ENCODE measurements around the gene MRPS33.
A peak's percentile ranks its signal among the peaks of the same experiment; 100 is the strongest.

Gene MRPS33

DNA sequence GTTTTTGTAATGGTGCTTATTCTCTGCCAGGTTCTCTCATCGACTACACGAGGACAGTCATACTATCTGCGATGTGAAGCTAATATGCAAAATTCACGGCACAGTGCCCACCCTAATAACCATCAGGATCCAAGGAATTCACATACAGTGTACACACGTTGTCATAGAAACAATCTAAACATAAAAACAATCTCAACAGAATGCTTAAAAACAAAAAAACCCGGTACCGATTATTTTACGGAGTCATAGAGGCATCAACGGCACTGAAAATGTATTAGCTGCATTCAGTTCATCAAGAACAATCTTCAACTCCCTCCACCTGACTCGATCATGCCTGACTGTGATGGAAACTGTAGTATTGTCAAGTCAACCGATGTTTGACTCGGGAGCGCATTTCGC, 628 bp downstream of the MRPS33 start:
- Histone ChIP-seq H4K20me1 (ENCODE audit: control insufficient read depth, insufficient read depth, low read depth, low read length) (no peaks in the 10 kb centered on the region), H3K79me2 (ENCODE audit: control insufficient read depth, low read length) (peaks cover 44% of the 10 kb centered on the region), H3K4me2 (ENCODE audit: low read length) (peak overlapping the region; percentile 82), H3K36me3 (ENCODE audit: control insufficient read depth, low read length) (peaks cover 37% of the 10 kb centered on the region), H3K27me3 (ENCODE audit: control insufficient read depth, low read length) (peaks cover 3% of the 10 kb centered on the region; the same call in 1 of the 2 replicates), H3K4me1 (ENCODE audit: control insufficient read depth, low read length) (peaks cover 27% of the 10 kb centered on the region), H3K4me3 (ENCODE audit: low read length) (peak overlapping the region; percentile 91), H3K27ac (ENCODE audit: low read depth, low read length) (peak overlapping the region; percentile 61), H3K9me2 (replicated peaks; ENCODE audit: control insufficient read depth, low read length) (no peaks in the 10 kb centered on the region), H3K9me3 (ENCODE audit: control insufficient read depth, insufficient read depth, low read length) (no peaks in the 10 kb centered on the region), H3F3A (ENCODE audit: control insufficient read depth, insufficient read depth) (0 out of 2 replicates have a peak, but pooled peaks cover 3% of the 10 kb centered on the region)
- TF ChIP-seq, protein P1, sequence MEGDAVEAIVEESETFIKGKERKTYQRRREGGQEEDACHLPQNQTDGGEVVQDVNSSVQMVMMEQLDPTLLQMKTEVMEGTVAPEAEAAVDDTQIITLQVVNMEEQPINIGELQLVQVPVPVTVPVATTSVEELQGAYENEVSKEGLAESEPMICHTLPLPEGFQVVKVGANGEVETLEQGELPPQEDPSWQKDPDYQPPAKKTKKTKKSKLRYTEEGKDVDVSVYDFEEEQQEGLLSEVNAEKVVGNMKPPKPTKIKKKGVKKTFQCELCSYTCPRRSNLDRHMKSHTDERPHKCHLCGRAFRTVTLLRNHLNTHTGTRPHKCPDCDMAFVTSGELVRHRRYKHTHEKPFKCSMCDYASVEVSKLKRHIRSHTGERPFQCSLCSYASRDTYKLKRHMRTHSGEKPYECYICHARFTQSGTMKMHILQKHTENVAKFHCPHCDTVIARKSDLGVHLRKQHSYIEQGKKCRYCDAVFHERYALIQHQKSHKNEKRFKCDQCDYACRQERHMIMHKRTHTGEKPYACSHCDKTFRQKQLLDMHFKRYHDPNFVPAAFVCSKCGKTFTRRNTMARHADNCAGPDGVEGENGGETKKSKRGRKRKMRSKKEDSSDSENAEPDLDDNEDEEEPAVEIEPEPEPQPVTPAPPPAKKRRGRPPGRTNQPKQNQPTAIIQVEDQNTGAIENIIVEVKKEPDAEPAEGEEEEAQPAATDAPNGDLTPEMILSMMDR (IDR thresholded peaks at IDR 0.05; ENCODE audit: low read depth, low read length, poor library complexity, severe bottlenecking) = no peak
- TF ChIP-seq EZH2phosphoT487 (IDR thresholded peaks at IDR 0.05; ENCODE audit: borderline replicate concordance, low read length) = no peak

DNA sequence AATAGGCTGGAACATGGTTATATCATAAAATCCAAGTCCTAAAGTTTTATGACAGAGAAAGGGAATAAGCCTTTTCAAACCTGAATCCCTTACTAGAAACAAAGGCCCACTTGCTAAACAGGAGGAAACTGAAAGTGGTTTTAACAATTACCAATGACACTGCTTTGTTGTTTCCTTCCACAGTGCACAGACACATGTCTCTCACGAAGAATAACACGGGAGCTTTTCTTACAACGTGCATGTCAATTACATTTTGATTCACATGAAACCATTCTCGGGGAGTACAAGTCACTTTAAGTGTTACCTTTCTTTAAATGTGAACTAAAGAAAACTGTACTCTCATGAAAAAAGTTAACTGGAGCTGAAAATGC, 1.4 kb downstream of the MRPS33 start:
- Histone ChIP-seq H3K79me2 (ENCODE audit: control insufficient read depth, low read length) (peaks cover 44% of the 10 kb centered on the region), H3K4me1 (ENCODE audit: control insufficient read depth, low read length) (peaks cover 27% of the 10 kb centered on the region), H3K27me3 (ENCODE audit: control insufficient read depth, low read length) (peaks cover under 1% of the 10 kb centered on the region; the same call in 1 of the 2 replicates), H3K27ac (ENCODE audit: low read depth, low read length) (no peak overlapping the region), H3K9me2 (replicated peaks; ENCODE audit: control insufficient read depth, low read length) (no peaks in the 10 kb centered on the region), H4K20me1 (ENCODE audit: control insufficient read depth, insufficient read depth, low read depth, low read length) (no peaks in the 10 kb centered on the region), H3K4me2 (ENCODE audit: low read length) (peak overlapping the region; percentile 82), H3K9me3 (ENCODE audit: control insufficient read depth, insufficient read depth, low read length) (no peaks in the 10 kb centered on the region), H3K4me3 (ENCODE audit: low read length) (peak overlapping the region; percentile 91), H3F3A (ENCODE audit: control insufficient read depth, insufficient read depth) (0 out of 2 replicates have a peak, but pooled peaks cover 3% of the 10 kb centered on the region), H3K36me3 (ENCODE audit: control insufficient read depth, low read length) (peaks cover 39% of the 10 kb centered on the region)
- no peak for TF ChIP-seq EZH2phosphoT487 (IDR thresholded peaks at IDR 0.05; ENCODE audit: borderline replicate concordance, low read length)
- TF ChIP-seq, protein P1 (IDR thresholded peaks at IDR 0.05; ENCODE audit: low read depth, low read length, poor library complexity, severe bottlenecking) = no peak

DNA sequence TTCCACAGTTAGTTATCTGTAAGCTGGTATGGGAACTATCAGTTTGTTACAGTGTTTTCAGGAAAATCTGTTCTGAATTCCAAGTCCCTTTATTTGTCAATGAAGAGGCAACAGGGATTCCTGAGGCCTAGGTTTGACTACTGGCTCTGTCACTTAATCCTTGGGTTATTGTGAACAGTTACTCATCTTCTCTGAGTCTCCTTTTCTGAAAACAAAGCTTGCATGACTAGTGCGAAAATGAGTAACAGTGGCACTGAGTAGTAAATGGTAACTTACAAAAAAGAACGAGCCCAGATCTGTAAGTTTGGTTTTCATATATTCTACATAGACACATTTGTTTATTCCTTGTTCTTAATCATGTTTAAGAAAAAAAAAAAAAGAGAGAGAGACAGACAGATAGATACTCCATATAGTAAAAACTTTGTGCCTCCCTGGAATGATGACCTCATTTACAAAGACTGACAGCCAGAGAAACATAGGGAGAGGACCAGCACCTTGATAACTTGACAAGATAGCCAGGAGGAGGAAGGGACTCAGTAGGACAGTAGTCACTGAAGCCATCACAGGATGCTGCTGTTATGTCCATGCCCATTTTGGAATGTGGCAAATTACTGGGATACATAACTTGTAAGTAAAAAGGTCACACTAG, 1.9 kb downstream of the MRPS33 start:
- Histone ChIP-seq H3K27ac (ENCODE audit: low read depth, low read length) (no peak overlapping the region), H3K4me3 (ENCODE audit: low read length) (peak overlapping the region; percentile 91)

More for the DNA sequence above, 1.9 kb downstream of the MRPS33 start:
- H3K36me3 ChIP-seq (ENCODE audit: control insufficient read depth, low read length) = peaks cover 44% of the 10 kb centered on the region
- no peaks in the 10 kb centered on the region for H3K9me2 ChIP-seq (replicated peaks; ENCODE audit: control insufficient read depth, low read length)
- H3K4me2 ChIP-seq (ENCODE audit: low read length) = peak overlapping the region; percentile 82
- no peaks in the 10 kb centered on the region for H4K20me1 ChIP-seq (ENCODE audit: control insufficient read depth, insufficient read depth, low read depth, low read length)
- peaks cover 27% of the 10 kb centered on the region for H3K4me1 ChIP-seq (ENCODE audit: control insufficient read depth, low read length)
- H3K79me2 ChIP-seq (ENCODE audit: control insufficient read depth, low read length) = peaks cover 44% of the 10 kb centered on the region
- H3K9me3 ChIP-seq (ENCODE audit: control insufficient read depth, insufficient read depth, low read length) = no peaks in the 10 kb centered on the region
- H3F3A ChIP-seq (ENCODE audit: control insufficient read depth, insufficient read depth) = 0 out of 2 replicates have a peak, but pooled peaks cover 3% of the 10 kb centered on the region
- H3K27me3 ChIP-seq (ENCODE audit: control insufficient read depth, low read length) = no peaks in the 10 kb centered on the region
- TF ChIP-seq, protein P1 (IDR thresholded peaks at IDR 0.05; ENCODE audit: low read depth, low read length, poor library complexity, severe bottlenecking) = no peak
- TF ChIP-seq EZH2phosphoT487 (IDR thresholded peaks at IDR 0.05; ENCODE audit: borderline replicate concordance, low read length) = no peak
